ENCODE measurements around the gene HHIPL2. TPM values are rescaled to one million over a fixed set of nuclear protein-coding genes. Genes with fewer than 3 reads are reported as not detected.

Gene HHIPL2
- total RNA-seq = under 1 TPM in 2 of 4 donors, not detected in 2; 0.07 to 0.55 TPM

DNA sequence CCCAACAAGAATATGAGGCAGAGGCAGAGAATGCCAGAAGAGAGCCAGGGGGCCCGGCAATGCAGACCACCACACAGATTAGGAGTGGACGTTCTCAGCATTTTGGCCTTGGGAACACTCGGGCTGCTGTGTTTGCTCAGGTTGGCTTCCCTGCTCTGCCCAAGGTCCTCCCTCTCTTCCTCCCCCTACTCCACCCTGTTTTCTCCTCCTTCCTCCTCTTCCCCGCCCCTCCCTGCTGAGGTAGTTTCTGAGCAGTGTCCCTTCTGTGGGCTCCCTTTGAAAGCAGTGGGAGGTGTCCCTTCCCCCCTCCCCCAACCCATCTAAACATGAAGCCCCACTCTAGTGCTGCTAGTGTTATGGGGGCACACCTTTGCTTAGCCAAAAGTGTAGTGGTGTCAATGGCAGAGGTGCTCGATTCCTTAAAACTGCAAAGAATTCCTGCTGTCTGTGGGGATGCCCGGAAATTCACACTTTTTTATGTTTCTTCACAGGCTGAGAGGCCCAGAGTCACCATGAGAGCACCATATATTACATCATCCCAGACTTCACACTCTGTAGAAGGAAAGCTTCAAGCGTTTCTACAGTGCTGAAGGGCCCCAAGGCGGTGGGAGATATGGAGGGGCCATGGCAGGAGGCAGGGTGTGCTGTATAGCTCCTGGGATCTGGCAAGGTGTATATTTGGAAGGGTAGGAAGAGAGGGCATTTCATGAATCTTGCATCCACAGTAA lies at the start of gene HHIPL2:
TSS of gene HHIPL2 (minus strand) at position 161 of the 728 bp plus-strand sequence. CDS start at position 101, 60 bp downstream.
- Histone ChIP-seq H3K27ac (no peak within 1 kb of the TSS), H3K4me1 (no peaks in the 10 kb centered on the region), H3K9me3 (no peaks in the 10 kb centered on the region), H3K36me3 (no peaks in the 10 kb centered on the region), H3K27me3 (no peaks in the 10 kb centered on the region), H3K4me3 (no peak within 1 kb of the TSS)
- DNase-seq = no peak
- TF ChIP-seq POLR2A (IDR thresholded peaks at IDR 0.05) = no peak
- no peak for TF ChIP-seq CTCF (IDR thresholded peaks at IDR 0.05)
- intact Hi-C loops (cut with DNase I; ENCODE audit: low total_unique reads) = no loop called here

GRCh38 chr1:222596696-222597095 lies 48.8 kb upstream of the HHIPL2 start:
- intact Hi-C loops (cut with DNase I; ENCODE audit: low total_unique reads) = no loop called here
- Histone ChIP-seq H3K4me1 (no peaks in the 10 kb centered on the region), H3K27me3 (no peaks in the 10 kb centered on the region)

DNA sequence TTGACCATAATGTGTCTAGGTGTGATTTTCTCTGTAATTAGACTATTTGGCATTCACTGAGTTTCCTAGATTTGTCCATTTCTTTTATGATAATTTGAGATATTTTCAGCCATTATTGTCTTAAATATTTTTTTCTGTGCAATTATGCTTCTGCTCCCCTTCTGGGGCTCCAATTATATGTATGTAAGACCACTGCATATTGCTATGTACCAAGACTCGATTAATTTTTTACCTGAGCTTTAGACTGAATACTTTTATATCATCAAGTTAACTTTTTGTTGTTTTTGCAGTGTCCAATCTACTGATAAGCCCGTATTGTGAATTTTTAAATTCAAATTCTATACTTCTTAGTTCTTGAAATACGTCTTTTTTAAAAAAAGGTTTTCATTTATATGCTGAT lies 46.9 kb upstream of the HHIPL2 start:
- no peak overlapping the region for H3K27ac ChIP-seq
- no peak for TF ChIP-seq POLR2A (IDR thresholded peaks at IDR 0.05)
- TF ChIP-seq CTCF (IDR thresholded peaks at IDR 0.05) = no peak
- intact Hi-C loops (cut with DNase I; ENCODE audit: low total_unique reads) = no loop called here
- H3K27me3 ChIP-seq = no peaks in the 10 kb centered on the region
- no peaks in the 10 kb centered on the region for H3K4me1 ChIP-seq
- H3K9me3 ChIP-seq = no peaks in the 10 kb centered on the region
- H3K4me3 ChIP-seq = no peak overlapping the region
- no peaks in the 10 kb centered on the region for H3K36me3 ChIP-seq
- DNase-seq = no peak

More at GRCh38 chr1:222596696-222597095, 48.8 kb upstream of the HHIPL2 start:
- Histone ChIP-seq H3K4me3 (no peak overlapping the region), H3K36me3 (no peaks in the 10 kb centered on the region), H3K27ac (no peak overlapping the region), H3K9me3 (no peaks in the 10 kb centered on the region)
- no peak for TF ChIP-seq POLR2A (IDR thresholded peaks at IDR 0.05)
- TF ChIP-seq CTCF (IDR thresholded peaks at IDR 0.05) = no peak
- DNase-seq = no peak

- no peak overlapping the region for H3K27ac ChIP-seq
- intact Hi-C loops (cut with DNase I; ENCODE audit: low total_unique reads) = no loop called here
- H3K4me1 ChIP-seq = peaks cover 0 to 3% of the 10 kb centered on the region in 2 donors
- TF ChIP-seq POLR2A (IDR thresholded peaks at IDR 0.05) (no peak), CTCF (IDR thresholded peaks at IDR 0.05) (no peak)
- no peak overlapping the region for H3K4me3 ChIP-seq
- no peaks in the 10 kb centered on the region for H3K27me3 ChIP-seq
- no peak for DNase-seq
- H3K36me3 ChIP-seq = no peaks in the 10 kb centered on the region
- no peaks in the 10 kb centered on the region for H3K9me3 ChIP-seq
Measured at GRCh38 chr1:222592171-222592570, 44.3 kb upstream of the HHIPL2 start.

DNA sequence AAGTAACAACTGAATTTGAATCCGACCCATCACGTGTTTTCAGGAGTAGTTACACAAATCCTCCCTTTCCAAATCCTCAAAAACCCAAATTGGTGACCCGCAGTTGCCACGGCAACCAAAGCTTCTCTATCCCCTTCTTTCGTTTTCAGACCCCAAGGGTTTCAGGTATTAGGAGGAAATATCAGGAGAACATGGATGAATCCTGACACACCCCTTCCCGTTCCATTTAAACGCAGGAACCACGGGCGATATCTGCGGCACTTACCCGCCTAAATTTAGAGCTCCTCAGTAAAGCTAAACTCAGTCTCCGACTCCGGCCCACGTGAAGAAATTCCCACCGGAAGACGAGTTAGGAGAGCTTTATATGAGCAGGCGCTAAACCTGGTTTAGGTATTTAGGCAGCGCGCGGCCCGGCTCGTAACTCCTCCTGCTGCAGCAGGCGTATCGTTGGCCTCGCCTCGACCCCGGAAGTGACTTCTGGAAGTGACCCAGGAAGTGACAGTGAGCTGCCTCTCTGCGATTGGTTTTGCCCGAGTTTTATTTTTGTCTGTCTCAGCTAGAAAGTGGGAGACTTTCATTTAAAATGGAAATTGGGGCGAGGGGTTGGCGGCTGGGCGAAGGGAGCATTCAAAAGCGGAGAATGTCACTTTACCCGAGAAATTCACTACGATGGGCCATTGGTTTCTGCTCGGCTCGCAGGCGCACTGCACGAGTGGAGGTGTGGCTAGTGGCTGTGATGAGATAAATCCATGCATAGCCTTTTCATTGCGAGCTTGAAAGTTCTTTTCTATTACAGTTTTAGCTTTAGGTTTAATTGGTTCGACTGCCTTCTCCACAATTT lies 41.8 kb upstream of the HHIPL2 start, which contains the start of gene TAF1A:
TSS of gene TAF1A (minus strand) at position 472 of the 841 bp plus-strand sequence.
- no peaks in the 10 kb centered on the region for H3K9me3 ChIP-seq
- DNase-seq = peak; percentile 86 to 88
- peak within 1 kb of the TSS; percentile 51 to 76 for H3K4me3 ChIP-seq
- intact Hi-C loops (cut with DNase I; ENCODE audit: low total_unique reads) = no loop called here
- no peaks in the 10 kb centered on the region for H3K27me3 ChIP-seq
- peak within 1 kb of the TSS; percentile 73 to 75 for H3K27ac ChIP-seq
- H3K36me3 ChIP-seq = no peaks in the 10 kb centered on the region
- TF ChIP-seq POLR2A (IDR thresholded peaks at IDR 0.05) = peak in 1 of 2 donors; percentile 5
- TF ChIP-seq CTCF (IDR thresholded peaks at IDR 0.05) = no peak
- peaks cover 0 to 3% of the 10 kb centered on the region in 2 donors for H3K4me1 ChIP-seq

All from uterus (tissue), 4 donors.